BJ (cell line): ENCODE data around the gene LDB2. TPM values are rescaled to one million over a fixed set of nuclear protein-coding genes. Genes with fewer than 3 reads are reported as not detected.

Experiments used
- CTCF ChIA-PET: fragments of 350-600 bp; formaldehyde crosslinking; extraction: SDS; loops from one replicate; lab custom pipeline; 2021; ENCODE audit warnings: antibody characterized with exemption, inconsistent platforms; lab: Yijun Ruan, JAX
- POLR2A ChIA-PET: fragments of 300-600 bp; sonication (Branson Sonifier 250); formaldehyde crosslinking; extraction: SDS; loops from one replicate; lab custom pipeline; 2021; ENCODE audit warnings: antibody characterized with exemption; lab: Charles Lee
- DNase-seq: peaks from one replicate; pipeline ENCODE4 v3.0.0-alpha.2; 2011; ENCODE audit warnings: low read depth
- H3K27me3 ChIP-seq: 2 replicates; pipeline ENCODE4 v1.6.0; 2011; ENCODE audit warnings: low read length; ENCODE audit not compliant: control insufficient read depth, insufficient read depth
- H3K36me3 ChIP-seq: 2 replicates; pipeline ENCODE4 v1.5.1; 2011; ENCODE audit warnings: low read length; ENCODE audit not compliant: control insufficient read depth, insufficient read depth
- H3K4me3 ChIP-seq: 2 replicates; pipeline ENCODE4 v1.5.1; 2011; ENCODE audit warnings: low read depth, mild to moderate bottlenecking, control low read depth, low read length
- polyA plus RNA-seq: library from polyadenylated mRNA; depleted of rRNA; stranded (reverse); fragments of >200 nt; gene quantifications from 2 replicates; pipeline ENCODE4 v1.2.3, GENCODE V29; 2011
- TF ChIP-seq, protein P1 (sequence below): IDR thresholded peaks from 2 replicates; pipeline ENCODE4 v1.5.1; 2011; ENCODE audit warnings: low read depth, mild to moderate bottlenecking, control low read depth, inconsistent platforms, low read length, moderate library complexity; ENCODE audit not compliant: insufficient read depth

Gene LDB2
- polyA plus RNA-seq, 1 experiment, result 79.7 TPM

DNA sequence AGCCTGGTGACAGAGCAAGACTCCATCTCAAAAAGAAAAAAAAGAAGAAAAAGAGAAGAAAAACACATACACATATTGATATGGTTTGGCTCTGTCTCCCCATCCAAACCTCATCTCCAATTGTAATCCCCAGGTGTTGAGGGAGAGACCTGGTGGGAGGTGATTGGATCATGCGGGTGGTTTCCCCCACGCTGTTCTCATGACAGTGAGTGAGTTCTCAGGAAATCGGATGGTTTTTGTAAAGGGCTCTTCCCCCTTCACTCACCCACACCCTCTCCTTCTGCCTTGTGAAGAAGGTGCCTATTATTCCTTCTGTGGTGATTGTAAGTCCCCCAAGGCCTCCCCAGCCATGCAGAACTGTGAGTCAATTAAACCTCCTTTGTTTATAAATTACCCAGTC, 68.4 kb downstream of the LDB2 start:
- ChIA-PET POLR2A (no interaction called here), CTCF (no interaction called here)
- no peaks in the 10 kb centered on the region; the same call in 1 of the 2 replicates for H3K36me3 ChIP-seq
- H3K27me3 ChIP-seq, result no peaks in the 10 kb centered on the region
- no peak for DNase-seq
- no peak overlapping the region for H3K4me3 ChIP-seq
- TF ChIP-seq, protein P1, sequence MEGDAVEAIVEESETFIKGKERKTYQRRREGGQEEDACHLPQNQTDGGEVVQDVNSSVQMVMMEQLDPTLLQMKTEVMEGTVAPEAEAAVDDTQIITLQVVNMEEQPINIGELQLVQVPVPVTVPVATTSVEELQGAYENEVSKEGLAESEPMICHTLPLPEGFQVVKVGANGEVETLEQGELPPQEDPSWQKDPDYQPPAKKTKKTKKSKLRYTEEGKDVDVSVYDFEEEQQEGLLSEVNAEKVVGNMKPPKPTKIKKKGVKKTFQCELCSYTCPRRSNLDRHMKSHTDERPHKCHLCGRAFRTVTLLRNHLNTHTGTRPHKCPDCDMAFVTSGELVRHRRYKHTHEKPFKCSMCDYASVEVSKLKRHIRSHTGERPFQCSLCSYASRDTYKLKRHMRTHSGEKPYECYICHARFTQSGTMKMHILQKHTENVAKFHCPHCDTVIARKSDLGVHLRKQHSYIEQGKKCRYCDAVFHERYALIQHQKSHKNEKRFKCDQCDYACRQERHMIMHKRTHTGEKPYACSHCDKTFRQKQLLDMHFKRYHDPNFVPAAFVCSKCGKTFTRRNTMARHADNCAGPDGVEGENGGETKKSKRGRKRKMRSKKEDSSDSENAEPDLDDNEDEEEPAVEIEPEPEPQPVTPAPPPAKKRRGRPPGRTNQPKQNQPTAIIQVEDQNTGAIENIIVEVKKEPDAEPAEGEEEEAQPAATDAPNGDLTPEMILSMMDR, result no peak

DNA sequence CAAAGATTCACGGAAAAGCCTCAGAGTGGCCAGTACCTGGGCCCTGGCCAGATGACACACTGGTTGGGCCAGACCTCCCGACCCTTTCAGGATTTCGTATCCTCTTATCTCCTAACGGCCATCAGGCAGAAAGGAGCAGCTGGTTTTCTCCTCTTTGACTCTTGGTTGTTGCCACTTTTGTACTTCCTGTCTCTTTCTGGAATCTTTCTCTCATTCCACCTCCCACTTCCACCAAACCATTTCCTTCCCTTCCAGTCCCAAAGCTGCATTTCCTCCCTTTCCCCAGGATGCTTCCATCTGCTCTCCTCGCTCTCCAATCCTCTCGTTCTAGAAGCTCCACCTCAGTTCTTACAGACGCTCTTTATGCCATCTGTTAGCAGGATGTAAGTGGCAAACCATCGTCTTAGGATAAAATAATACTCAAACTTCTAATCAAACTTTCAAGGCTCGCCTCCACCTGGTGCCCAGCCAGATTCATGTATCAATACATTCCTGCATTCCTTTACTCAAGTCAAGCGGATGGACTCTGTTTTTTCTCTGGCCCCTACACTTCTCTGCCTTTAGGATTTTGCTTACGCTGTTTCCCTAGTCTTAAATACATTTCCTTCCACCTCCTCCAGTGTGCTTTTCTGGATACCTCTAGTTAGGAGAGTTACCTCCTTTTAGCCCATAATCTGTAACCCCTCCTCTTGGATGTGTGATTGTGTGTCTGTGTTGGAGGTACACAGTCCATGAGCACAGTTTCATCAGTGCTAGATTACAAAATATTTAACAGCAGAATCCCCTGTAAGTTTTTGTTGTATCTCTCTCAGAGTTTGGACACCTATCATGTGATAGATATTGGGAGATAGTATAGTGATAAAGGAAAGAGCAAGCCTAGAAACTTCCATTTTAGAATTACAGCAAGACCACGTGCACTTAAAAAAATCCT, 70.4 kb downstream of the LDB2 start:
- H3K27me3 ChIP-seq, result no peaks in the 10 kb centered on the region
- H3K36me3 ChIP-seq, result no peaks in the 10 kb centered on the region; the same call in 1 of the 2 replicates
- POLR2A ChIA-PET, result no interaction called here
- no peak overlapping the region for H3K4me3 ChIP-seq
- TF ChIP-seq, protein P1, result no peak
- CTCF ChIA-PET, result interaction anchor here (1.4 kb wide), 1 partner anchor 8 kb away, joined by 3 read pairs; no protein-coding TSS in a partner anchor
- DNase-seq, result no peak

DNA sequence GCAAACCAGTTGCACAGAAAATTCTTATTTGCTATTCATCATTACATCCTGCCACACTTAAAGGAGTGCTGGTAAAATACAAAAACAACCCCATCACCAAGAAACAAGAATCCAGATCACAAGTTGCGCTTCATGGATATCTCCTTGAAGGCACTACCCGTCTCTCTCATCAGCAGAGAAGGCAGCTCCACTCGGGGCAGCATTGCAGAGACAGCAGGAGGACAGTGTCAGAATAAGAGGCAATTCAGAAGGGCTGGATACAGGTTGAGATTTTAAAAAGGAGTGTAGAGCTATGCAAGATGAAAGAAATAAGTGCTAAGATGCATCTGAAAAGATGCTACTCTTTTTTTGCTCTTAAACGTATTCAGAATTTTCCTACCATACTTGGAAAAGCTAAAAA, 71.4 kb downstream of the LDB2 start:
- ChIA-PET CTCF (interaction anchor here (1.4 kb wide), 1 partner anchor 9 kb away, joined by 3 read pairs; no protein-coding TSS in a partner anchor), POLR2A (no interaction called here)
- TF ChIP-seq, protein P1, result no peak
- Histone ChIP-seq H3K4me3 (no peak overlapping the region), H3K36me3 (no peaks in the 10 kb centered on the region; the same call in 1 of the 2 replicates), H3K27me3 (no peaks in the 10 kb centered on the region)
- DNase-seq, result no peak

DNA sequence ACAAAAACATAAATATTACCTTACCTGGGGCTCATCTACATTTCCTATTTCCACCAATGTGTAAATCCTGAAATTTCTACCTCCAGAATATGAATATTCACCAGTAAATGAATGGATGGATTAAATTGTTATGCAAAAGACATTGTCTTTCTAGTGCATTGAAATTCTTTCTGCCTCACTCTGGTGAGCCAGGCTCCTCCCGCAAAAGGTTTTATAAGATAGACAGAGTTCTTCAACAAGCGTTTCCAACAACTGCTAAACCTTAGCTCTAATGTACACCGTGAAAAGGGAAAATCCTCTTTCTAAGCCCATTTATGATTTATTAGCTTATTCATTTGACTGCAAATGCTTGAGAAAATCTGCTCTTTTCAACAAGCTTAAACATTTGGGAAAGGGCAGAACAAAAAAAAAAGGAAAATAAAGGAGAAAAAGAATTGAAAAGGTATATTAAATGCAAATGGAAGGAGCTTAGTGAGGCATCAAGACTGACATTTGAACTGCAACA, 72.0 kb downstream of the LDB2 start:
- no peaks in the 10 kb centered on the region; the same call in 1 of the 2 replicates for H3K36me3 ChIP-seq
- CTCF ChIA-PET, result no interaction called here
- no peak overlapping the region for H3K4me3 ChIP-seq
- H3K27me3 ChIP-seq, result no peaks in the 10 kb centered on the region
- POLR2A ChIA-PET, result no interaction called here
- TF ChIP-seq, protein P1, result no peak
- DNase-seq, result no peak

DNA sequence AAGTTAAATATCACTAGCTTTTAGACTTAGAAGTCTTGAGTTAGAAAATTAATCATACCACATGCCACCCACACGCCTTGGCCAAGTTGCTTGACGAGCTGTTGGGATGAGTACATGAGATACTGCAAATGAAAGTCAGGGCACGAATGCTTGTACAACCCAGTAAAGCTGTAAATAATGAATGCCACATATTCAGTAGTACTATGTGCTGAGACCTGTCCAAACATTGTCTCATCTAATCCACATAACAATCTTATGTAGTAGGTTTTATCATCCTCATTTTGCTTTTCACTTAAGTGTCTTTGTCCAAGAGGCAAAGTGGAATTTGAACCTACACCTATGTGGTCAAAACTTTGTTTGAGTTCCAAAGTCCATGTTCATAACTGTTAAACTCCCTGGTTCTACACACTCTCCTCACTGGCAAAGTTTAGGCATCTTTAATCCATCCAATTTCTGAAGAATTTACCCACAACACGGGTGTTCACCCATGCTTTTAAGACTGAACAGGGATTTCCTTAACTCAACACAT, 74.1 kb downstream of the LDB2 start:
- no peak for DNase-seq
- POLR2A ChIA-PET, result no interaction called here
- H3K27me3 ChIP-seq, result no peaks in the 10 kb centered on the region
- TF ChIP-seq, protein P1, result no peak
- no peak overlapping the region for H3K4me3 ChIP-seq
- CTCF ChIA-PET, result no interaction called here
- no peaks in the 10 kb centered on the region for H3K36me3 ChIP-seq
